ENCODE measurements around the gene STRN3.
A peak's percentile ranks its signal among the peaks of the same experiment; 100 is the strongest.

STRN3 gene

GRCh38 chr14:30872602-30873001, 153.6 kb downstream of the STRN3 start:
- no peak for DNase-seq (ENCODE audit: low spot score)

- no peak for DNase-seq (ENCODE audit: low spot score)
These were observed 156.5 kb downstream of the STRN3 start for GRCh38 chr14:30869551-30870155.

GRCh38 chr14:30868736-30869135, 157.4 kb downstream of the STRN3 start:
- no peak for DNase-seq (ENCODE audit: low spot score)

GRCh38 chr14:30864934-30865333, 161.2 kb downstream of the STRN3 start:
- no peak for DNase-seq (ENCODE audit: low spot score)

GRCh38 chr14:30861200-30861599, 165.0 kb downstream of the STRN3 start:
- no peak for DNase-seq (ENCODE audit: low spot score)

GRCh38 chr14:30855345-30856037, 170.7 kb downstream of the STRN3 start:
- DNase-seq (ENCODE audit: low spot score) = peak; percentile 17

GRCh38 chr14:30854492-30854891, 171.7 kb downstream of the STRN3 start:
- no peak for DNase-seq (ENCODE audit: low spot score)

GRCh38 chr14:30853946-30854345, 172.2 kb downstream of the STRN3 start:
- DNase-seq (ENCODE audit: low spot score) = no peak

GRCh38 chr14:30849983-30850382, 176.2 kb downstream of the STRN3 start:
- DNase-seq (ENCODE audit: low spot score) = no peak

GRCh38 chr14:30849354-30849753, 176.8 kb downstream of the STRN3 start:
- DNase-seq (ENCODE audit: low spot score) = no peak

GRCh38 chr14:30848449-30849240, 177.5 kb downstream of the STRN3 start:
- no peak for DNase-seq (ENCODE audit: low spot score)

Data from LoVo (cell line).